ENCODE results near the gene STIM2. TPM values are rescaled to one million over a fixed set of nuclear protein-coding genes. Genes with fewer than 3 reads are reported as not detected.
A peak's percentile ranks its signal among the peaks of the same experiment; 100 is the strongest.

STIM2 gene
- total RNA-seq, 2 donors from 2014 or later = 23.2 to 24.5 TPM

DNA sequence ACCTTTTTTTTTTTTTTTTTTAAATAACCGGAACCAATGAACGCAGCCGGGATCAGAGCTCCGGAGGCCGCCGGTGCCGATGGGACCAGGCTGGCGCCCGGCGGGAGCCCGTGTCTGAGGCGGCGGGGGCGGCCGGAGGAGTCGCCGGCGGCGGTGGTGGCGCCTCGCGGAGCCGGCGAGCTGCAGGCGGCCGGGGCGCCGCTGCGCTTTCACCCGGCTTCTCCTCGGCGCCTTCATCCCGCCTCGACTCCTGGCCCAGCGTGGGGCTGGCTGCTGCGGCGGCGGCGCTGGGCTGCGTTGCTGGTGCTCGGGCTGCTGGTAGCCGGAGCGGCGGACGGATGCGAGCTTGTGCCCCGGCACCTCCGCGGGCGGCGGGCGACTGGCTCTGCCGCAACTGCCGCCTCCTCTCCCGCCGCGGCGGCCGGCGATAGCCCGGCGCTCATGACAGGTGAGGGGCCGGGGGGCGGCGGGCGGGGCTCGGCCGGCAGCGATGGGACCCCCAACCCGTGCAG is 337 bp downstream of the STIM2 start:
- H3K36me3 ChIP-seq (ENCODE audit: control insufficient read depth, insufficient read depth, low read length) = no peaks in the 10 kb centered on the region
- peak overlapping the region; percentile 87 for H3K4me3 Mint-ChIP-seq
- no peaks in the 10 kb centered on the region for H3K9me3 ChIP-seq (ENCODE audit: control insufficient read depth, low read length)
- H3K27ac Mint-ChIP-seq = peak overlapping the region; percentile 94
- H3K36me3 Mint-ChIP-seq (ENCODE audit: low read depth) = no peaks in the 10 kb centered on the region
- H3K27ac ChIP-seq (ENCODE audit: low read depth, low read length) = peak overlapping the region; percentile 74
- peak; percentile 81 for DNase-seq
- peak overlapping the region; percentile 96 for H3K4me3 ChIP-seq (ENCODE audit: low read length)
- peaks cover 55% of the 10 kb centered on the region for H3K4me1 Mint-ChIP-seq
- peaks cover 13% of the 10 kb centered on the region for H3K4me1 ChIP-seq (ENCODE audit: control insufficient read depth, insufficient read depth, low read length)
- no peaks in the 10 kb centered on the region for H3K9me3 Mint-ChIP-seq
- no peaks in the 10 kb centered on the region for H3K27me3 ChIP-seq (ENCODE audit: control insufficient read depth, insufficient read depth, low read length, poor library complexity, severe bottlenecking)
- TF ChIP-seq, protein P1, sequence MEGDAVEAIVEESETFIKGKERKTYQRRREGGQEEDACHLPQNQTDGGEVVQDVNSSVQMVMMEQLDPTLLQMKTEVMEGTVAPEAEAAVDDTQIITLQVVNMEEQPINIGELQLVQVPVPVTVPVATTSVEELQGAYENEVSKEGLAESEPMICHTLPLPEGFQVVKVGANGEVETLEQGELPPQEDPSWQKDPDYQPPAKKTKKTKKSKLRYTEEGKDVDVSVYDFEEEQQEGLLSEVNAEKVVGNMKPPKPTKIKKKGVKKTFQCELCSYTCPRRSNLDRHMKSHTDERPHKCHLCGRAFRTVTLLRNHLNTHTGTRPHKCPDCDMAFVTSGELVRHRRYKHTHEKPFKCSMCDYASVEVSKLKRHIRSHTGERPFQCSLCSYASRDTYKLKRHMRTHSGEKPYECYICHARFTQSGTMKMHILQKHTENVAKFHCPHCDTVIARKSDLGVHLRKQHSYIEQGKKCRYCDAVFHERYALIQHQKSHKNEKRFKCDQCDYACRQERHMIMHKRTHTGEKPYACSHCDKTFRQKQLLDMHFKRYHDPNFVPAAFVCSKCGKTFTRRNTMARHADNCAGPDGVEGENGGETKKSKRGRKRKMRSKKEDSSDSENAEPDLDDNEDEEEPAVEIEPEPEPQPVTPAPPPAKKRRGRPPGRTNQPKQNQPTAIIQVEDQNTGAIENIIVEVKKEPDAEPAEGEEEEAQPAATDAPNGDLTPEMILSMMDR (conservative IDR thresholded peaks at IDR 0.05) = no peak
- 0% methylated on average over 2 to 70 of the region's 70 CpGs for WGBS, 2 experiments (ENCODE audit: insufficient coverage in 1 of 2, insufficient read length in 1 of 2)
- no peak overlapping the region for H3K9ac ChIP-seq (ENCODE audit: extremely low read depth, low read length, poor library complexity, severe bottlenecking)
- no peaks in the 10 kb centered on the region for H3K27me3 Mint-ChIP-seq (ENCODE audit: insufficient read depth)

DNA sequence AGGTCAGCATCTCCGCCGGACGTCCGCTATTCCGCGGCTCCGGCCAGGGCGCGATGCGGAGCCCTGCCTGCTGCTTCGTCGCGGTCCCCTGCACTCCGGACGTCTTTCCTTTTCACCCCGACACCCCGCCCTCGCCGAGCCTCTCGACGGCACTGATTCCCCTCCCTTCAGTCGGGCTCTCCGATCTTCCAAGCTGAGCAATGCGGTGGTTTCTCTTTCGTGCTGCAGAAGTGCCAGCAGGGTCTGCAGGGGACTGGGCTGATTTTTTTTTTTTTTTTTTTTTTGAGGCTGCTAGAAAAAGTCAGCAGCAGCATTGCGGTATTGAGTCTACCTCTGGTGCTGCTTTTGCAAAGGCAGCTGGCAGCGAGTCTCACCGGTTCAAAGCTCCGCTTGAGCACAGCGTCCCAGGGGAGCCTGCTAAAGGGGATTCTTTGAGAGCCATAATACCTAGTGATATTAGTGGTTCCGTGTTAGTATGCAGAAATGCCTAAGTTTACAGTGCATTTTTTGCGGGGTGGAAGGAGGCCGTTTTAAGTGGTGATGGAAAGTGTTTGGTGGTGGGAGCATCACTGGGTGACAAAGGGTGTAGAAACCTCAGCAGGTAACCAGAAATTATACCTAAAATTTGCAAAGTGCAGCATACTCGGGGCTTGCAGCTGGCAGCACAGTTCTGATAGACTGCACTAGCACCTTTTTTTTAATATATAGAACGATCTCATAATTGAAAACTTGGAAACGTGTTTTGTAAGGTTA is 969 bp downstream of the STIM2 start:
- no peaks in the 10 kb centered on the region for H3K27me3 Mint-ChIP-seq (ENCODE audit: insufficient read depth)
- no peaks in the 10 kb centered on the region for H3K36me3 ChIP-seq (ENCODE audit: control insufficient read depth, insufficient read depth, low read length)
- peak overlapping the region; percentile 94 for H3K27ac Mint-ChIP-seq
- 0% methylated on average over 6 to 36 of the region's 36 CpGs for WGBS, 2 experiments (ENCODE audit: insufficient coverage in 1 of 2, insufficient read length in 1 of 2)
- H3K4me1 ChIP-seq (ENCODE audit: control insufficient read depth, insufficient read depth, low read length) = peaks cover 13% of the 10 kb centered on the region
- no peaks in the 10 kb centered on the region for H3K27me3 ChIP-seq (ENCODE audit: control insufficient read depth, insufficient read depth, low read length, poor library complexity, severe bottlenecking)
- TF ChIP-seq, protein P1 (conservative IDR thresholded peaks at IDR 0.05) = no peak
- peak overlapping the region; percentile 74 for H3K27ac ChIP-seq (ENCODE audit: low read depth, low read length)
- peaks cover 61% of the 10 kb centered on the region for H3K4me1 Mint-ChIP-seq
- no peaks in the 10 kb centered on the region for H3K36me3 Mint-ChIP-seq (ENCODE audit: low read depth)
- peak overlapping the region; percentile 13 for H3K9ac ChIP-seq (ENCODE audit: extremely low read depth, low read length, poor library complexity, severe bottlenecking)
- peak; percentile 85 for DNase-seq
- no peaks in the 10 kb centered on the region for H3K9me3 Mint-ChIP-seq
- H3K4me3 Mint-ChIP-seq = peak overlapping the region; percentile 87
- peak overlapping the region; percentile 96 for H3K4me3 ChIP-seq (ENCODE audit: low read length)
- H3K9me3 ChIP-seq (ENCODE audit: control insufficient read depth, low read length) = no peaks in the 10 kb centered on the region

DNA sequence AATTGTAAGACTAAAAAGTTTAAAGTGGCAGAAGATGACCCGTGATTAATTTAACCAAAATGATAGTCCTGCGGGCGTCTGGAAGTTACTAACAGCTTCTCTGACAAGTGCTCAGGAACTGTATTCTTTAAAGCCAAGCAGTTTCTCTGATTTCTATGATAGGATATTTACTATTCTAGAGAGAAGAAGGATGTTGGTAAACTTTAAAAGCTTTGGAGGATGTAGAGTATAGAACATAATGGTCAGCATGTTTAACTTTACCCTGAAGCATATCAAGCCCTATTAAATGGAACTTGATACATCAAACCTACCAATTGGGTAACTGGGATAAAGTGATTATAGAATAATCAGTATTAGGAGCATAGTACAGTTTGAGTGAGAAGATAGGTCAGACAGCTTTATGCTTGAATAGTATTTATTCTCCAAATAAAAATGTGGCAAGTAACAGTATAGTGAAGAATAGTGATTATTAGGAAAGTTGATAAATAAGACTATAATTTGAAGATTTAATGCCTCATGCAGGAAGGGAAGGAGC is 1.8 kb downstream of the STIM2 start:
- Histone ChIP-seq H3K36me3 (ENCODE audit: control insufficient read depth, insufficient read depth, low read length) (no peaks in the 10 kb centered on the region), H3K4me3 (ENCODE audit: low read length) (peak overlapping the region; percentile 96), H3K9ac (ENCODE audit: extremely low read depth, low read length, poor library complexity, severe bottlenecking) (no peak overlapping the region), H3K9me3 (ENCODE audit: control insufficient read depth, low read length) (no peaks in the 10 kb centered on the region), H3K27ac (ENCODE audit: low read depth, low read length) (no peak overlapping the region), H3K27me3 (ENCODE audit: control insufficient read depth, insufficient read depth, low read length, poor library complexity, severe bottlenecking) (no peaks in the 10 kb centered on the region), H3K4me1 (ENCODE audit: control insufficient read depth, insufficient read depth, low read length) (peaks cover 13% of the 10 kb centered on the region)
- TF ChIP-seq, protein P1 (conservative IDR thresholded peaks at IDR 0.05) = no peak
- Mint-ChIP-seq H3K27me3 (ENCODE audit: insufficient read depth) (no peaks in the 10 kb centered on the region), H3K4me1 (peaks cover 65% of the 10 kb centered on the region), H3K27ac (no peak overlapping the region), H3K36me3 (ENCODE audit: low read depth) (no peaks in the 10 kb centered on the region), H3K9me3 (no peaks in the 10 kb centered on the region), H3K4me3 (peak overlapping the region; percentile 87)
- WGBS, 2 experiments (ENCODE audit: insufficient coverage in 1 of 2, insufficient read length in 1 of 2) = 32 to 36% methylated on average over 3 of the region's 3 CpGs
- DNase-seq = no peak
